Activated CD4-positive, alpha-beta T cell treated with anti-CD3 and anti-CD28 coated beads, Interleukin-2, Interleukin-4, amounts not matched to agents 100 ng/mL and 50 ng/mL, durations not matched to agents 16 hours and 8 hours (primary cell): ENCODE measurements around the gene DMKN.

ENCODE experiments used
- DNase-seq: peaks from one replicate; pipeline ENCODE4 v3.0.0-alpha.2; 2020; ENCODE audit warnings: low spot score

The DMKN gene

GRCh38 chr19:35524181-35524837 lies 10.9 kb upstream of the DMKN start:
- DNase-seq = no peak

GRCh38 chr19:35522745-35523327 lies 9.4 kb upstream of the DMKN start:
- no peak for DNase-seq

GRCh38 chr19:35521124-35521743 lies 7.8 kb upstream of the DMKN start:
- DNase-seq = no peak

- no peak for DNase-seq
These were observed 5.8 kb upstream of the DMKN start for GRCh38 chr19:35519291-35519690.

- DNase-seq = no peak
These were observed 4.9 kb upstream of the DMKN start for GRCh38 chr19:35518313-35518712.

- DNase-seq = no peak
These were observed 3.9 kb upstream of the DMKN start for GRCh38 chr19:35517342-35517741.

- DNase-seq = no peak
These were observed 2.9 kb upstream of the DMKN start for GRCh38 chr19:35516310-35516709.

GRCh38 chr19:35514282-35514809 lies 897 bp upstream of the DMKN start:
- no peak for DNase-seq

- no peak for DNase-seq
These were observed 420 bp downstream of the DMKN start for GRCh38 chr19:35512831-35513627.

GRCh38 chr19:35511337-35511736 lies 2.1 kb downstream of the DMKN start:
- DNase-seq = no peak

- no peak for DNase-seq
These were observed 2.9 kb downstream of the DMKN start for GRCh38 chr19:35510626-35510964.

GRCh38 chr19:35509861-35510625 lies 3.4 kb downstream of the DMKN start:
- peak; percentile 57 for DNase-seq

- no peak for DNase-seq
These were observed 4.3 kb downstream of the DMKN start for GRCh38 chr19:35509018-35509652.

- no peak for DNase-seq
These were observed 5.3 kb downstream of the DMKN start for GRCh38 chr19:35508129-35508528.

GRCh38 chr19:35507561-35507960 lies 5.9 kb downstream of the DMKN start:
- DNase-seq = no peak

- DNase-seq = no peak
These were observed 7.4 kb downstream of the DMKN start for GRCh38 chr19:35506011-35506410.

GRCh38 chr19:35502751-35503150 lies 10.7 kb downstream of the DMKN start:
- no peak for DNase-seq

GRCh38 chr19:35501684-35502083 lies 11.8 kb downstream of the DMKN start:
- no peak for DNase-seq

- DNase-seq = no peak
These were observed 12.8 kb downstream of the DMKN start for GRCh38 chr19:35500611-35501010.

GRCh38 chr19:35498984-35499527 lies 14.4 kb downstream of the DMKN start:
- DNase-seq = no peak

- no peak for DNase-seq
These were observed 15.2 kb downstream of the DMKN start for GRCh38 chr19:35498220-35498619.
